WI38 (cell line): ENCODE data around the gene SLC9A8.
"Not testable (repeated sequence)": the region's sequence is repeated elsewhere in the genome, so short reads cannot be mapped to it uniquely, and the experiment has no call there.

Source experiments
- H3K4me3 ChIP-seq: 2 replicates; pipeline ENCODE4 v1.5.1; 2011; ENCODE audit warnings: low read depth, mild to moderate bottlenecking, control low read depth, low read length
- TF ChIP-seq, protein P1 (sequence below): IDR thresholded peaks from 2 replicates; pipeline ENCODE4 v1.5.1; 2012; ENCODE audit warnings: low read depth, mild to moderate bottlenecking, control low read depth, low read length

Gene SLC9A8

DNA sequence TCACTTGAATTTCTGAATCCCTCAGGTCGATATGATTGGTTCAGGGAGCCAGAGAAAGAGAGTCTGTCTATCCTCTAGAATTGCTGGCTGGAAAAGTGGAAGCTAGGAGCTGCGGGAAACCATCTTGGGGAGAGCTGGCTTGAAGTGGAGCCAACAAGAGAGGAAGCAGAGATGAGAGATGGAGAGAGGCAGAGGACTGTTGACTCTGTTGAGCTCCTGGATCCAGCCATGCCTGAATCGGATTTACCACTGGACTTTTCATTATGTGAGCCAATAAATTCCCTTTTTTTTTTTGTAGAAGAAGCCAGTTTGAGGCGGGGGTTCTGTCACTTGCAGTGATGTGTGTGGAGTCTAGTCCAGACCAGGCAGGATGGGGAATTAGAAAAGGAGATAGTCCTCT lies 13.9 kb upstream of the SLC9A8 start:
- no peak overlapping the region for H3K4me3 ChIP-seq
- TF ChIP-seq, protein P1, sequence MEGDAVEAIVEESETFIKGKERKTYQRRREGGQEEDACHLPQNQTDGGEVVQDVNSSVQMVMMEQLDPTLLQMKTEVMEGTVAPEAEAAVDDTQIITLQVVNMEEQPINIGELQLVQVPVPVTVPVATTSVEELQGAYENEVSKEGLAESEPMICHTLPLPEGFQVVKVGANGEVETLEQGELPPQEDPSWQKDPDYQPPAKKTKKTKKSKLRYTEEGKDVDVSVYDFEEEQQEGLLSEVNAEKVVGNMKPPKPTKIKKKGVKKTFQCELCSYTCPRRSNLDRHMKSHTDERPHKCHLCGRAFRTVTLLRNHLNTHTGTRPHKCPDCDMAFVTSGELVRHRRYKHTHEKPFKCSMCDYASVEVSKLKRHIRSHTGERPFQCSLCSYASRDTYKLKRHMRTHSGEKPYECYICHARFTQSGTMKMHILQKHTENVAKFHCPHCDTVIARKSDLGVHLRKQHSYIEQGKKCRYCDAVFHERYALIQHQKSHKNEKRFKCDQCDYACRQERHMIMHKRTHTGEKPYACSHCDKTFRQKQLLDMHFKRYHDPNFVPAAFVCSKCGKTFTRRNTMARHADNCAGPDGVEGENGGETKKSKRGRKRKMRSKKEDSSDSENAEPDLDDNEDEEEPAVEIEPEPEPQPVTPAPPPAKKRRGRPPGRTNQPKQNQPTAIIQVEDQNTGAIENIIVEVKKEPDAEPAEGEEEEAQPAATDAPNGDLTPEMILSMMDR = no peak

DNA sequence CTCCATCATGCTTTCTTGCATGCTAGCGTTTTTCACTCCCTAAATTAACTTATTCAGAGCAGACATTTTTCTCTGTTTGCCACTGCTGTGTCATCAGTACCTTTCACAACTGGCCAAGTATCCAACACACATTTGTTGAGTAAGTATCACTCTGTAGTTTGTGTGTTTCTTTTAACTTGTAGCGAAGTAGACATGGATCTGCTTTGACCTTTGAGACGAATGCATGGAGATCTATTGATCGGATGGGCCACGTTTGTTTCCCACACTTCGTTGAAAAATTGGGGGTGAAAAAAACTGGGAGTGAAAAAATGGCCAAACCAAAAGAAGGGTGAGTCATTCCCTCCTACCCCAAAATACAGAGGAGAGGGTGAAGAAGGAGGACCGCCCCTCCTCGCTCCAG lies 12.9 kb upstream of the SLC9A8 start:
- TF ChIP-seq, protein P1 = no peak
- H3K4me3 ChIP-seq = no peak overlapping the region

DNA sequence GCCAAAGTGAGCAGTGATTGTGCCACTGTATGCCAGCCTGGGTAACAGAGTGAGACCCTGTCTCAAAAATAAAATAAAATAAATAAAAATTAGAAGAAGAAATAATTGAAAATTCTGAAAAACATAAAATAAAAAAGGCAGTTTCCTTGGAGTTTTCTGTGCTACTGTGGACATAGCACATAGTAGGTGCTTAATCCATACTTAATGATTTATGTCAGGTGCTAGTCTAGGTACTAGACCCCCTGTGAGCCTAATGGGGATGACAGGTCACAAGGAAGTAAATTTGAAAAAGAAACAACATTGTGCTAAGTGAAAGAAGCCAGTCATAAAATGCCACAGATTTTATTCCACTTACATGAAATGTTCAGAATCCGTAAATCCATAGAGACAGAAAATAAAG lies 9.2 kb upstream of the SLC9A8 start:
- TF ChIP-seq, protein P1 = no peak
- H3K4me3 ChIP-seq = no peak overlapping the region

DNA sequence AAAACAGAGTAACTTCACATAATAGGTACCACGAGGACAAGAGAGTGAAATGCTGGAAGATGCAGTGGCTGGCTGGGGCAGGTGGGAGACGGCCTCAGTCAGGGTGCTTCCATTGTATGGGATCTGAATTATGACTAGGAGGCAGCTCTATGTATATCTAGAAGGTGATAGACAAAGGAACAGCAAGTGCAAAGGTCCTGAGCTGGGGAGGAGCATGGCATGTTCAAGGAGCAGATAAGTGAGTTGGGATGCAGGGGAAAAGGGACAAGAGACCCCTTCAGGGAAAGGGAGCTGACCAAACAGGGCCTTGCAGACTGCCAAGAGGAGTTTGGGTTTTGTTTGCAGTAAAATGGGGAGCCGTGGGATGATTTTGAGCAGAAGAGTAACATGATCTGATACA lies 8.3 kb upstream of the SLC9A8 start:
- TF ChIP-seq, protein P1 = no peak
- H3K4me3 ChIP-seq = no peak overlapping the region

DNA sequence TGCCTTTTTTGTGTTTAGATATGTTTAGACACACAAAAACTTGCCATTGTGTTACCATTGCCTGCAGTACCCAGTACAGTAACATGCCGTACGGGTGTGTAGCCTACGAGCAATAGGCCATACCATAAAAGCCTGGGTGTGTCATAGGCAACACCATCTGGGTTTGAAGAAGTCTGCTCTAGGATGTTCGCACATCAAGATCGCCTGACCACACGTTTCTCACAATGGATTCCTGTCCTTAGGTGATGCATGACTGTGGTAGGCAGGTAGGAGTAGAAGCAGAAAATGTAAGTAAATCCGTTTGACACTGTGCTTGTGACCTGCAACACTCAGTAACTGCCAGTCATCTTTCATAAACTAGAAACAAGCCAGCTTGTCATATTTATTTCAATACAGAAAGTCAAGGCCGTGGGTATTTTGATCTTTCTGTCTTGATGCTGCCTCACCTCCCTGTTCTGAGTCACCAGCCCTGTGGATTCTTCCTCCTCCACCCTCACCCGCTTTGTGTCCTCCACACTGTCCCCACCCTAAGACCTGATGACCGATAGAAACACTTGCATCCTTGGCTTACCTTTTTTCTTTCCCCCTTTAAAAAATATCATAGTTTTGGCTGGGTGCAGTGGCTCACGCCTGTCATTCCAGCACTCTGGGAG lies 7.3 kb upstream of the SLC9A8 start:
- H3K4me3 ChIP-seq = not testable (repeated sequence)

DNA sequence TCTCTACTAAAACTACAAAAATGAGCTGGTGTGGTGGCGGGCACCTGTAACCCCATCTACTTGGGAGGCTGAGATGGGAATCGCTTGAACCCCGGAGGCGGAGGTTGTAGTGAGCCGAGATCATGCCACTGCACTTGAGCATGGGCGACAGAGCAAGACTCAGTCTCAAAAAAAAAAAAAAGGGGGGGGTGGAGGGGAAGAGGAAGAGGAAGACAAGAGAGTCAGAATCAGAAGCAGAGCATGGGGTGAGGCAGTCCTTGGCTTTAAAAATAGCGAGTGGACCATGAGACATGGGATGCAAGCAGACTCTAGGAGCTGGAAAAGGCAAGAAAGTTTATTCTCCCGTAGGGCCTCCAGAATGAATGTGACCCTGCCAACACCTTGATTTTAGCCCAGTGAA lies 3.9 kb upstream of the SLC9A8 start:
- TF ChIP-seq, protein P1 = no peak
- H3K4me3 ChIP-seq = no peak overlapping the region

DNA sequence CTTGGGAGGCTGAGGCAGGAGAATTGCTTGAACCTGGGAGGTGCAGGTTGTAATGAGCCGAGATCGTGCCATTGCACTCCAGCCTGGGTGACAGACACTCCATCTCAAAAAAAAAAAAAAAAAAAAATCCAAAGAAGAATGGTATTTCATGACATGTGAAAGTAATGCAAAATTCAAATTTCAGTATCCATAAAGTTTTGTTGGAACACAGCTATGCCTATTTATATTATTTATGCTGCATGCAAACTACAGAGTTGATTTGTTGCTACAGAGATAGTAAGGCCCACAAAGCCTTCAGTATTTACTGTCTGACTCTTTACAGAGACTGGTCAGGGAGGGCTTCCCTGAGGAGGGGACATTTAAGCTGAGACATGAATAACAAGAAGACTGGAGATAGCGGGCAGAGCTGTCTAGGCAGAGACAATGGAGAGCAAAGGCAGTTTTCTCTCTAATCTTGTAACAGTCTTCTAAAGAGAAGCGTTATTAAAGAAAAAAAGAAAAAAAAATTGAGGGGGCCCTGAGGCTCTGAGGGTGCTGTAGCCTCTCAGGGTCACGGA lies 2.7 kb upstream of the SLC9A8 start:
- TF ChIP-seq, protein P1 = no peak
- H3K4me3 ChIP-seq = no peak overlapping the region
